MCF 10A (cell line): ENCODE results near the gene SUV39H1. TPM values are rescaled to one million over a fixed set of nuclear protein-coding genes. Genes with fewer than 3 reads are reported as not detected.
"Not testable (repeated sequence)": the region's sequence is repeated elsewhere in the genome, so short reads cannot be mapped to it uniquely, and the experiment has no call there.

ENCODE experiments used
- Bru-seq: library from RNA; stranded (reverse); fragments of 400-500 nt; gene quantifications from one replicate; lab custom pipeline; 2021; lab: Mats Ljungman, UMichigan
- BruChase-seq, 2 experiments: library from RNA; stranded (reverse); fragments of 400-500 nt; gene quantifications; one replicate each; lab custom pipeline; 2021; lab: Mats Ljungman, UMichigan
- BruUV-seq: library from RNA; stranded (reverse); fragments of 400-500 nt; replicated peaks from 2 replicates; lab custom pipeline; 2021; lab: Mats Ljungman, UMichigan
- CTCF ChIA-PET: fragments of 300-600 bp; sonication (Branson Sonifier 250); formaldehyde crosslinking; extraction: SDS; loops from one replicate; lab custom pipeline; 2021; ENCODE audit warnings: antibody characterized with exemption, inconsistent platforms; lab: Yijun Ruan, JAX
- POLR2A ChIA-PET: fragments of 300-600, 350-650 bp; sonication (Branson Sonifier 250); formaldehyde crosslinking; extraction: SDS; loops from one replicate; lab custom pipeline; 2020; ENCODE audit warnings: antibody characterized with exemption, inconsistent platforms; lab: Yijun Ruan, JAX
- DNase-seq: peaks from one replicate; pipeline ENCODE4 v3.0.0-alpha.2; 2018; ENCODE audit not compliant: unreplicated experiment
- H3K27ac Mint-ChIP-seq: one replicate; pipeline ENCODE4 v1.8.0; 2022; ENCODE audit warnings: mild to moderate bottlenecking, low read depth, mixed read lengths; ENCODE audit not compliant: unreplicated experiment
- H3K27me3 Mint-ChIP-seq: one replicate; pipeline ENCODE4 v1.8.0; 2022; ENCODE audit warnings: mixed read lengths; ENCODE audit not compliant: insufficient read depth, unreplicated experiment
- H3K36me3 Mint-ChIP-seq: one replicate; pipeline ENCODE4 v1.8.0; 2022; ENCODE audit warnings: mild to moderate bottlenecking, moderate library complexity, mixed read lengths; ENCODE audit not compliant: insufficient read depth, unreplicated experiment
- H3K4me1 Mint-ChIP-seq: one replicate; pipeline ENCODE4 v1.8.0; 2022; ENCODE audit warnings: mixed read lengths; ENCODE audit not compliant: insufficient read depth, unreplicated experiment
- H3K4me3 Mint-ChIP-seq: one replicate; pipeline ENCODE4 v1.8.0; 2022; ENCODE audit warnings: mild to moderate bottlenecking, moderate library complexity, mixed read lengths; ENCODE audit not compliant: unreplicated experiment
- H3K9me3 Mint-ChIP-seq: one replicate; pipeline ENCODE4 v1.8.0; 2022; ENCODE audit warnings: mixed read lengths; ENCODE audit not compliant: unreplicated experiment
- CTCF ChIP-seq: fragments of 200-600 bp; IDR thresholded peaks from one replicate; pipeline ENCODE4 v1.8.0; 2022; ENCODE audit warnings: antibody characterized with exemption, mild to moderate bottlenecking; ENCODE audit not compliant: unreplicated experiment
- intact Hi-C: fragments of 100-400 bp; cut with micrococcal nuclease; formaldehyde crosslinking; loops from 2 replicates; pipeline ENCODE4 v1.14.1; 2022
- long read RNA-seq: library from polyadenylated mRNA; stranded (forward); transcript quantifications from one replicate; pipeline ENCODE4 v2.0.0, GENCODE V29; 2022
- total RNA-seq: library from RNA; stranded (reverse); gene quantifications from 2 replicates; pipeline ENCODE4 v1.2.3, GENCODE V29; 2022

SUV39H1 gene
- total RNA-seq (6.6 and 8.7 TPM in 2 replicates), Bru-seq, nascent RNA (percentile 53 among the genes with signal in this experiment), BruChase-seq, experiment 1, labeled RNA remaining after a 6-hour chase (percentile 37 among the genes with signal in this experiment), BruChase-seq, experiment 2, labeled RNA remaining after a 2-hour chase (percentile 58 among the genes with signal in this experiment)
- long read RNA-seq, transcript SUV39H1-202 (6 exons, 2,871 nt): major isoform, 30 of 38 reads
- long read RNA-seq, partial matches to known transcripts: 4 of 38 reads
- long read RNA-seq, other reads (novel, unspliced or antisense): 4 of 38 reads

DNA sequence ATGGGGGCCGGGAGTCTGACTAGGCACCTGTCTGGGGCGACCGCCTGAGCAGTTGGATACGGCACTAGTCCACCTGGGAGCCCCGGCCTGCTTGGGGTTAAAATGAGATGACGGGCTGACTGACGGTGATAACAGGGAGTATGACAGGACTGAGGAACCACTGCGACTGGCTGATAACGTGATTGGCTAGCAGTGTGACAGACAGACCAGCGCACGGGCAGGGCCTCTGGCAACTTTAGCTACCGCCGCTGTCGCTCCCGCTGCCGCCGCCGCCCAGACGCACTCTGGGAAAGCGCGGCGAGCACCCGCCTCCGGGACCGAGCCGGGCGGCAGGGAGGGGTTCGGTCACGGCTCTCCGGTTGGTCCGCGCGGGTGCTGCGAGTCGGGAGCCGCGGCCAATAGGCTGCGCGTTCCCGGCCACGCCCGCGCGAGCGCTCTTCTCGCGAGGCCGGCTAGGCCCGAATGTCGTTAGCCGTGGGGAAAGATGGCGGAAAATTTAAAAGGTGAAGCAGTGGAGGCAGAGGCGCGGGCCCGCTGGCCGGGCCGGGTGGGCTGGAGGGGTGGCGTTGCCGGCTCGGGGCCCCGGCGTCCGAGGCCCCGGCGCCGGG lies at the start of gene SUV39H1:
TSS of gene SUV39H1 (plus strand) at position 434 of the 608 bp plus-strand sequence. CDS start at position 485, 51 bp downstream.
- intact Hi-C loops: no loop called here

DNA sequence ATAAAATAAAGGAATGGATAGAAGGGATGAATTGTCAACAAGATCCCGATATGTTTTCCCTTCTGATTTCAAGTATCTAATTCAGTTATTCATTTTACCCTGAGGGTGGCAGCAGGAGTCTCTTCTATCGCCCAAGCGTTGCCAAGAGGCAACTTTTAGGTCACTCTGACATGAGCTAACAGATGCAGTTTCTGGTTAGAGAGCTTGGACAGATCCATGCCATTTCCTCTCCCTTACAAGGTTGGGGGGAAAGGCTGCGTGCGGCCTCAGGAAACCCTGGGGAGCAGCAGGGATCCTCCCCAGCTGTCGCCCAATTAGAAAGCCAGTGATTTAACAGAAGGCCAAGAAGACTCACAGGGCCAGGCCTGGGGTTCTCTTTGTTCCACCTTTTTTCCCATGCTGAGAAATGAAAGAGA lies 48.2 kb upstream of the SUV39H1 start:
- Mint-ChIP-seq H3K27me3 (no peaks in the 10 kb centered on the region), H3K4me3 (no peak overlapping the region), H3K27ac (no peak overlapping the region), H3K36me3 (no peaks in the 10 kb centered on the region), H3K4me1 (peaks cover 6% of the 10 kb centered on the region), H3K9me3 (no peaks in the 10 kb centered on the region)
- peak; percentile 27 for DNase-seq
- no peak for TF ChIP-seq CTCF
- CTCF ChIA-PET: interaction anchor here (0.5 to 1.3 kb wide), 4 partner anchors 9 to 290 kb away, joined by 3 to 5 read pairs (median 4); no protein-coding TSS in a partner anchor
- BruUV-seq: no TSS peak
- intact Hi-C loops: no loop called here
- POLR2A ChIA-PET: no interaction called here

More for the DNA sequence above, at the start of gene SUV39H1:
- peaks cover 10% of the 10 kb centered on the region for H3K36me3 Mint-ChIP-seq
- H3K4me3 Mint-ChIP-seq: peak within 1 kb of the TSS; percentile 78
- peak within 1 kb of the TSS; percentile 77 for H3K27ac Mint-ChIP-seq
- no peaks in the 10 kb centered on the region for H3K27me3 Mint-ChIP-seq
- no peaks in the 10 kb centered on the region for H3K4me1 Mint-ChIP-seq
- no peak for TF ChIP-seq CTCF
- ChIA-PET CTCF (no interaction called here), POLR2A (interaction anchor here (0.6 to 1.7 kb wide), 8 partner anchors 18 to 384 kb away, joined by 3 to 15 read pairs (median 4); partner anchors contain the start of gene HDAC6)
- peak; percentile 84 for DNase-seq
- H3K9me3 Mint-ChIP-seq: no peaks in the 10 kb centered on the region
- BruUV-seq: no TSS peak

- Mint-ChIP-seq H3K4me3 (no peak overlapping the region), H3K36me3 (no peaks in the 10 kb centered on the region), H3K27me3 (no peaks in the 10 kb centered on the region), H3K4me1 (peaks cover 6% of the 10 kb centered on the region), H3K27ac (no peak overlapping the region), H3K9me3 (no peaks in the 10 kb centered on the region)
- POLR2A ChIA-PET: no interaction called here
- TF ChIP-seq CTCF: no peak
- BruUV-seq: no TSS peak
- DNase-seq: peak; percentile 18
- CTCF ChIA-PET: interaction anchor here (0.6 to 1.3 kb wide), 2 partner anchors 8 to 1018 kb away, joined by 3 read pairs; no protein-coding TSS in a partner anchor
- intact Hi-C loops: no loop called here
Observed at GRCh38 chrX:48649102-48649501, 47.4 kb upstream of the SUV39H1 start.

DNA sequence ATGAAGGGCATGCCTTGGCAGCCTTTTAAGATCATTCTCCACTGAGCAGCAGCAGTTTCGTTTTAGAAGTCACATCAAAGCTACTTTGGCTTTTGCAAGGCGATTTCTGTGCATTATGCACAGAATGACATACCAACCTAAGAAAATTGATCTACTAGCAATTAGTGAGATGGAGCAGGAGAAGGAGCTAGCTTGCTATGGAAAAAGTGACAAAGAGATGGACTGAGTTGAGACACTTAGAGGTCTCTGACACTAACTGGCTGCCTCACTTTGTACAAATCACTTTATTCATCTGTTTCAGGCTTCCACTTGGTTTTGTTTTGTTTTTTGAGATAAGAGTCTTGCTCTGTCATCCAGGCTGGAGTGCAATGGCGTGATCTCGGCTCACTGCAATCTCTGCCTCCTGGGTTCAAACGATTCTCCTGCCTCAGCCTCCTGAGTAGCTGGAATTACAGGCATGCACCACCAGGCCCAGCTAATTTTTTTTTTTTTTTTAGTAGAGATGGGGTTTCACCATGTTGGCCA lies 44.4 kb upstream of the SUV39H1 start:
- H3K4me3 Mint-ChIP-seq, H3K27me3 Mint-ChIP-seq, DNase-seq, H3K36me3 Mint-ChIP-seq, H3K9me3 Mint-ChIP-seq, intact Hi-C loops, CTCF ChIA-PET, BruUV-seq, H3K27ac Mint-ChIP-seq: not testable (repeated sequence)
- H3K4me1 Mint-ChIP-seq: peaks cover 12% of the 10 kb centered on the region
- POLR2A ChIA-PET: interaction anchor here (0.7 kb wide), 1 partner anchor 1943 kb away, joined by 3 read pairs; no protein-coding TSS in a partner anchor

GRCh38 chrX:48654746-48655145 lies 41.8 kb upstream of the SUV39H1 start:
- POLR2A ChIA-PET: not testable (repeated sequence)
- CTCF ChIA-PET: interaction anchor here (0.6 kb wide), 1 partner anchor 622 kb away, joined by 3 read pairs; no protein-coding TSS in a partner anchor

GRCh38 chrX:48659686-48660085 lies 36.8 kb upstream of the SUV39H1 start:
- BruUV-seq, POLR2A ChIA-PET, H3K27ac Mint-ChIP-seq, CTCF ChIA-PET, H3K4me3 Mint-ChIP-seq, DNase-seq, H3K27me3 Mint-ChIP-seq, intact Hi-C loops, H3K36me3 Mint-ChIP-seq, H3K4me1 Mint-ChIP-seq, H3K9me3 Mint-ChIP-seq: not testable (repeated sequence)

More at GRCh38 chrX:48654746-48655145, 41.8 kb upstream of the SUV39H1 start:
- DNase-seq, H3K4me3 Mint-ChIP-seq, BruUV-seq, intact Hi-C loops, H3K27me3 Mint-ChIP-seq, H3K4me1 Mint-ChIP-seq, H3K27ac Mint-ChIP-seq, H3K36me3 Mint-ChIP-seq, H3K9me3 Mint-ChIP-seq: not testable (repeated sequence)
